ENCODE results near the gene ZDHHC12.

Gene ZDHHC12

GRCh38 chr9:128684325-128685199 is 39.4 kb downstream of the ZDHHC12 start:
- DNase-seq: no peak

DNA sequence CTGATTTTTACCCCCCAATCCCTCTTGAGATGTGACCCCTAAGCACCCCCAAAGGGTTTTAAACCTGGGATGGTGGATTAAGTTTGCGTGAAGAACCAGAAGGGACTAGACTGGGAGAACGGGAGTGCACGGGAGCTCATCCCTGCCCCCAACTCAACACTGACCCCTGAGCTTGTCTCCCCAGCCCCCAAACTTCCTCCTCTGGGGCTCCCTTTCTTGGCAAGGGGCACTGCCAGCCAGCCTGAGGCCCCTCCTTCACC is 39.9 kb downstream of the ZDHHC12 start:
- no peak for DNase-seq

- DNase-seq: no peak
These were observed 40.4 kb downstream of the ZDHHC12 start for GRCh38 chr9:128683340-128684064.

DNA sequence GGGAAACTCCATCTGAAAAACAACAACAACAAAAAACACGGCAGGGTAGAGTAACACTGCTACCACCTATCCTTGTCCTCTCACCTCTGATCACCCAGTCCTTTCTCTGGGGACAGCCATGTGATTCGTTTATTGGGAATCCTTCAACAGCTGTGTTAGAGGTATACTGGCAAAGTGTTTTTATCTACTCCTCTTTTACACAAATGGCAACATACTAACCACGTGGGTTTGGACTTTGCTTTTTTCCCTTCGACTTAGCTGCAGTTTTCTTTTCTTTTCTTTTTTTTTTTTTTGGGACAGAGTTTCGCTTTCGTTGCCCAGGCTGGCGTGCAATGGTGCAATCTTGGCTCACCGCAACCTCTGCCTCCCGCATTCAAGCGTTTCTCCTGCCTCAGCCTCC is 46.1 kb downstream of the ZDHHC12 start:
- no peak for DNase-seq

DNA sequence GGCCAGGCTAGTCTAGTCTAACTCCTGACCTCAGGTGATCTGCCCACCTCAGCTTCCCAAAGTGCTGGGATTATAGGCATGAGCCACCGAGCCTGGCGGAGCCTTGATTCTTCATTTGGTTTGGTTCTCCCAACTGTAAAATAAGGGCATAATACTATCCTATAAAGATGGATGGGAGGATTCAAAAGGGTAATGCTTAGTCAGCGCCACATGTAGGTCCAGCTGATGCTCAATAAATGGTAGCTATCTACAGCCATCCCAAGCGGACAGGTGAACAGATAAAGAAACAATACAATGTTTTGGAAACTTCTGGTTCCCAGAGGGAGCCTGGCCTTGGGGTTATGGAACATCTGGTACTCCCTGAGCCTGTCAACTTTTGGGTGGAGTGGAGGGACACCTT is 48.5 kb downstream of the ZDHHC12 start:
- DNase-seq: no peak

All from NCI-H1105 treated with DMSO at 0.1 percent for 48 hours (cell line).